SK-N-DZ (cell line): ENCODE measurements around the gene SDHAF4.
"Not testable (repeated sequence)": the region's sequence is repeated elsewhere in the genome, so short reads cannot be mapped to it uniquely, and the experiment has no call there.

Source experiments
- DNase-seq: peaks from one replicate; pipeline ENCODE4 v3.0.0-alpha.2; 2015; ENCODE audit warnings: low spot score

SDHAF4 gene

GRCh38 chr6:70592391-70593117, 25.8 kb downstream of the SDHAF4 start:
- DNase-seq, result no peak

GRCh38 chr6:70593118-70593486, 26.4 kb downstream of the SDHAF4 start:
- no peak for DNase-seq

GRCh38 chr6:70599187-70599586, 32.5 kb downstream of the SDHAF4 start:
- no peak for DNase-seq

GRCh38 chr6:70601014-70601413, 34.3 kb downstream of the SDHAF4 start:
- DNase-seq, result no peak

GRCh38 chr6:70604254-70604653, 37.5 kb downstream of the SDHAF4 start:
- no peak for DNase-seq

GRCh38 chr6:70607371-70607770, 40.6 kb downstream of the SDHAF4 start:
- not testable (repeated sequence) for DNase-seq

GRCh38 chr6:70609181-70609580, 42.5 kb downstream of the SDHAF4 start:
- not testable (repeated sequence) for DNase-seq

GRCh38 chr6:70616728-70617260, 50.1 kb downstream of the SDHAF4 start:
- no peak for DNase-seq

GRCh38 chr6:70620746-70621145, 54.0 kb downstream of the SDHAF4 start:
- no peak for DNase-seq

- no peak for DNase-seq
Observed at GRCh38 chr6:70622461-70622860, 55.7 kb downstream of the SDHAF4 start.

- DNase-seq, result no peak
Observed at GRCh38 chr6:70625436-70625835, 58.7 kb downstream of the SDHAF4 start.

- DNase-seq, result no peak
Observed at GRCh38 chr6:70627500-70628254, 60.9 kb downstream of the SDHAF4 start.

GRCh38 chr6:70629929-70630328, 63.2 kb downstream of the SDHAF4 start:
- peak; percentile 28 for DNase-seq

GRCh38 chr6:70633870-70634269, 67.1 kb downstream of the SDHAF4 start:
- DNase-seq, result no peak

- no peak for DNase-seq
Observed at GRCh38 chr6:70636596-70636995, 69.9 kb downstream of the SDHAF4 start.

GRCh38 chr6:70638468-70638867, 71.7 kb downstream of the SDHAF4 start:
- DNase-seq, result no peak
